GM18517 (cell line): ENCODE data around the gene SLC6A18.
"Not testable (repeated sequence)": the region's sequence is repeated elsewhere in the genome, so short reads cannot be mapped to it uniquely, and the experiment has no call there.

Source experiments
- ATAC-seq: cut with Tn5 transposase; IDR thresholded peaks from one replicate; pipeline ENCODE4 v1.9.1; 2021; ENCODE audit warnings: mild to moderate bottlenecking, moderate library complexity; ENCODE audit not compliant: unreplicated experiment

SLC6A18 gene

DNA sequence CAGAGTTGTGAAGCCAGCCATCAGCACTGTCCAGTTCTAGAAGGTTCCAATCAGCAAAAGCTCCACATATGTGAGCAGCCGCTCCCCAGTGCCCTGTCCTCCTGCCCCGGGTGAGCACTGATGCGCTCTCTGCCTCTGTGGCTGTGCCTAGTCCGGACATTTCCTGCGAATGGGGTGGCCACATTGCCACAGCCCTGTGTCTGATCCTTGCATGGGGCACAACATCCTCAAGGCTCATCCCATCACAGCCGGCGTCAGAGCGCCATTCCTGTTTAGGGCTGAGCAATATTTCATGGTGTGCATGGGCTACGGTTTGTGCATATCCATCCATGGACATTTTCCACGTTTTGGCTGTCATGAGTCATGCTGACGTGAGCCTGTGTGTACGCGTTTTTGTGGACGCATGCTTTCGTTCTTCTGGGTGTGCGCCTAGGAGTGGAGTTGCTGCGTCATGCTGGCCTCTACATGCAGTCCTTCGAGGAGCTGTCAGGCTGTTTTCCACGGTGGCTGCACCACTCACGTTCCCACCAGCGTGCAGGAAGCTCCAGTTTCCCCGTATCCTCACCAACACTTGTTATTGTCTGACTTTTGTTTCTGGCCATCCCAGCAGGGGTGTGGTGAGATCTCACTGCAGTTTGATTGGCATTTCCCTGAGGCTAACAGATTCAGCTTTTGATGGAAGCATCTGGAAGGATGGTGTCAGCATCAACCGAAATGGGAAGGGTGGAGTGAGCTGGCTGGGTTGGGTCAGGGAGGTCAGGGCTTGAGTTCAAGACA lies 9.7 kb upstream of the SLC6A18 start:
- no peak for ATAC-seq

GRCh38 chr5:1216211-1216917 lies 8.8 kb upstream of the SLC6A18 start:
- no peak for ATAC-seq

DNA sequence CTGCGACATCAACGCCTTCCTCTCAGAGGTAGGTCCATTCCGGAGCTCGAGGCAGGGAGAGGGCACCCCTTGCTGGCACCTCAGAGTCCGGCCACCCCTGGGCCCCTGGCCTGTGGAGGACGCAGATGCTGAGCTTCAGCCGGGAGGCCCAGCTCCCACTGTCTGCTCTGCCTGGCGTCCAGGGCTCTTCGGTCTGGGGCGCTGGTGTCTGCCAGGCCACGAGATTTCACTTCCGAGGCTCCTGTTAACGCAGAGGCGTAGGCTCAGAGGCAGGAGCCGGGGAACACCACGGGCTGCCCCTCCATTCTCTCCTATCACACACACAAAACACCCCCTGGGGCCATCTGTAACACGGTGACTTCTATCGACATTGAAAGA lies 8.3 kb upstream of the SLC6A18 start:
- no peak for ATAC-seq

GRCh38 chr5:1217596-1218206 lies 7.5 kb upstream of the SLC6A18 start:
- no peak for ATAC-seq

DNA sequence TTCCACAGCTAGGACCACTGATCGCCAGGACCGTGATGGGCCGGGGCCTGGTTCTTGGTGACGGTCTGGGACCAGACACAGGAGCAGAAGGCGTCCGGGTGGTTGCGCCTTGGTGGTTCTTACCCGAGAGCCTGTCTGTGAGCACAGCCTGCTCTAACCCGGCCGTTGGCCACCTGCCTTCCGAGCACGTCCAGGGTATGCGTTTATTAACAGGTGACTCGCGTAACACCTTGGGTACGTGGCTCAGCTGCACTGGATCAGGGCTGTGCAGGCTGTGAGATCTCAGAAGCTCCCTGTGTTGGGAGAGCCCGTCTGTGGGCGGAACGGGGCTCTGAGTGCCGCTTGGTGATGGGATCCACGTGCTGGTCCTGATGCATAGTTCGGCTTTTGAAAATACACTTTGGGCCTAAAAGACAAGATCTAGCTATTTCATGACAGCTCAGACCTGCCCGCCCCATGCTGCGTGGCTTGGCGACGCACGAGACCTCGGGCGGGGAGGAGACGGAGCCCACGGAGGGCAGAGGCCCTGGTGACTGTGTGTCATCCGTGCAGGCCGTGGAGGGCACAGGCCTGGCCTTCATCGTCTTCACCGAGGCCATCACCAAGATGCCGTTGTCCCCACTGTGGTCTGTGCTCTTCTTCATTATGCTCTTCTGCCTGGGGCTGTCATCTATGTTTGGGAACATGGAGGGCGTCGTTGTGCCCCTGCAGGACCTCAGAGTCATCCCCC lies 6.7 kb upstream of the SLC6A18 start:
- no peak for ATAC-seq

DNA sequence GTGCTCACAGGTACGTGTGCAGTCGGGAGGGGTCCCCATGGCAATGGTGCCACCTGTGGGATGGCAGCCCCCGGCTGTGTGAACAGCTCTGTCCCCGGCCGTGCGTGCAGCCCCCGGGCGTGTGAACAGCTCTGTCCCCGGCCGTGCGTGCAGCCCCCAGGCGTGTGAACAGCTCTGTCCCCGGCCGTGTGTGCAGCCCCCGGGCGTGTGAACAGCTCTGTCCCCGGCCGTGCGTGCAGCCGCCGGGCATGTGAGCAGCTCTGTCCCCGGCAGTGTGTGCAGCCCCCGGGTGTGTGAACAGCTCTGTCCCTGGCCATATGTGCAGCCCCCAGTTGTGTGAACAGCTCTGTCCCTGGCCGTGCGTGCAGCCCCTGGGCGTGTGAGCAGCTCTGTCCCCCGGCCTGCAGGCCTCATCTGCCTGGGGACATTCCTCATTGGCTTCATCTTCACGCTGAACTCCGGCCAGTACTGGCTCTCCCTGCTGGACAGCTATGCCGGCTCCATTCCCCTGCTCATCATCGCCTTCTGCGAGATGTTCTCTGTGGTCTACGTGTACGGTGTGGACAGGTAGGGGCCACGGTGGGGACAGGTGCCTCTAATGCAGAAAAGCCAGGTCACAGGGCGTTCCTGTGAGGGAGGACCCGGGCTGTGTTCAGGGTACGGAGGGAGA lies 5.9 kb upstream of the SLC6A18 start:
- ATAC-seq = no peak

- no peak for ATAC-seq
Measured at GRCh38 chr5:1219768-1220100, 5.4 kb upstream of the SLC6A18 start.

DNA sequence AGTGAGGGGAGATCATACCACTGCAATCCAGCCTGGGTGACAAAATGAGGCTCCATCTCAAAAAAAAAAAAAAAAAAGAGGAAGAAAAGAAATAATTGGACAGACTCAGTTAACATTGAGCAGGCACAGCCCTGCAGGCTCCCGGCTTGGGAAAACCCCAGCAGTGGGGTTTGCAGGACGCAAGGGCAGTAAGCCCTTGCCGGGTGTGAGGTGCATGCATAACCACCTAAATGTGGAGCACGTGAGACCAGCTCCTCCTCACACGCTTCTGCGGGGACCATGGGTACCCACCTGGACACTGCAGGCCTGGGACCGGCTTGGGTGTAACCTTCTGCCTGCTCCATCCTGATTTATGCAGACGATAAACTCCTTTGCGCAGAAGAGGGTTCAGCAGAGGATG lies 4.8 kb upstream of the SLC6A18 start:
- ATAC-seq = no peak

DNA sequence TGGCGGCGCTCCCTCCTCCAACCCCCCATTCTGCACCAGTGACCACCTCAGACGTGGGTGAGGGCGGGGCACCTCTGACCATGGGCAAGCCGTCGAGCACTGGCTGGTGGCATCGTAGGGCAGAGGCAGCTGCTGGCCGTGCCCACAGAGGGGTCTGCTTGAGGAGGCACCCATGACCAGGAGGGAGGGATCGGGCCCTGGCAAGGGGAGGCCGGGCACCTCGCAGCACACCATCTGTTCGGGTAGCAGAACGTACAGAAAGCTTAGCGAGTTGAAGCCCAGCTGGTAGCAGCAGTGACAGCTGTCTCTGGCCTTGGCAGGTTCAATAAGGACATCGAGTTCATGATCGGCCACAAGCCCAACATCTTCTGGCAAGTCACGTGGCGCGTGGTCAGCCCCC lies 4.3 kb upstream of the SLC6A18 start:
- no peak for ATAC-seq

GRCh38 chr5:1221721-1222120 lies 3.5 kb upstream of the SLC6A18 start:
- ATAC-seq = no peak

- ATAC-seq = no peak
Measured at GRCh38 chr5:1222147-1222546, 3.0 kb upstream of the SLC6A18 start.

DNA sequence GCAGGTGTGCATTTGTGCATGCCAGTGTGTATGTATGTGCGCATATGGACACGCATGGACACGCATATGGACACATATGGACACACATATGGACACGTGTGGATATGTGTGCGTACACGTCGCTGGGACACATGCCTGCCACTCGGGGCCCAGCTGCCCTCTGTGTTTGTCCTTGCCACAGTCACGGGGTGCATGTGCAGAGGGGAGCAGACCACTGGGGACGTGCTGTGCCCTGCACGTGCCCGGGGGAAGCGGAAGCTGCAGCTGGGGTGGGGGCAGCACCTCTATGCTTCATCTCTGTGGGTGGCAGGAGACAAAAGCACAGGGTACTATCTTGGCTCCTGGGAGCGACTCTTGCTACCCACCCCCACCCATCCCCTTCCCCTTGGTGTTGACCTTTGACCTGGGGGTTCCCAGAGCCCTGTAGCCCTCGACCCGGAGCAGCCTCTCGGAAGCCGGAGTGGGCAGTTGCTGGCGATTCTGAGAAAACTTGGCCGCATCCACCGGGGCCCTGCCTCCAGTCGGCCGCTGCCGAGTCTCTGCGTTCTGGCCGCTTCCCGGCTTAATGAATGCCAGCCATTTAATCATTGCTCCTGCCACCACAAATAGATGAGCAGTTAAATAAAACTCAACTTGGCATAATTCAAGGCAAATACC lies 2.4 kb upstream of the SLC6A18 start:
- ATAC-seq = no peak

- no peak for ATAC-seq
Measured at GRCh38 chr5:1223278-1223670, 1.9 kb upstream of the SLC6A18 start.

- no peak for ATAC-seq
Measured at GRCh38 chr5:1224631-1225030, 550 bp upstream of the SLC6A18 start.

DNA sequence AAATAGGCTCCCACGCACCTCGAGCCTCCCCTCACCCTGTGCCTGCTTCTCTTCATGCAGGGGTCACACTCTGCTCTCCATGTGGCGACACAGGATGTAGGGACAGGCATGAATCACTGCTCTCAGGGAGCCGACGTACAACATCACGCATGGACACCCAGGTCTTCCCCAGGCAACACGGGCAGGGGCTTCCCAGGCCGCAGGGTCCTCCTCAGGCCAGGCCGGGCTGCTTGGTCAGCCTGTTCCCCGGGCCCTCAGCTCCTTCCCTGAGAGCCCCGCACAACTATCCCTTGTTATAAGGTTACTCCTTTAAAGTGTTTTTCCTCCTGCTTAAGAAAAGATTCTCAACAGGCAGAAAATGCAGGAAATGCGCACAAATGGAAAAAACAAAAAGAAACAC lies 1.1 kb downstream of the SLC6A18 start:
- ATAC-seq = no peak

DNA sequence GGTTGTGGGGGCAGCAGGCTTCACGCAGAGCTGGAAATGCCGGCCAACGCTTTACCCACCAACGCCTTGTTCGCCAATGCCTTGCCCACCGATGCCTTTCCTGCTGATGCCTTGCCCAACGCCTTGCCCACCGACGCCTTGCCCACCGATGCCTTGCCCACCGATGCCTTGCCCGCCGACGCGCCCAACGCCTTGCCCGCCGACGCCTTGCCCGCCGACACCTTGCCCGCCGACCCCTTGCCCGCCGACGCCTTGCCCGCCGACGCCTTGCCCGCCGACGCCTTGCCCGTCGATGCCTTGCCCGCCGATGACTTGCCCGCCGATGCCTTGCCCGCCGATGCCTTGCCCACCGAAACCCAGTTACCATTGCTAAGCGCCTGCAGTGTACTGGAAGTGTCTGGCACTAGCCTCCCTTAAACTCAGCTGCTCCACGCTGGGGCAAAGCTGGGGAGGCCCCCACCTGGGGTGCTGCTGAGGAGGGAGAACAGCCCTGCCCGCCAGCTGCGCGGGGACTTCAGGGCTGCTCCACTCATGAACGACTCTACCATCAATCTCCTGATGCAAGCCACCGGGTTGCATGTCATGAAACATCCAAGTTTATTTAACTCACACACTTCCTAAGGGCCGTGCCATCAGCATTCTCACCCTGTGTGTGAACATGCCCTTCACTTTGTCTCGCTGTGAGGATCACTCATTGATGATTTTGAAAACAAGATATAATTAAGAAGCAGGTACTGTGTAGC lies 1.8 kb downstream of the SLC6A18 start:
- no peak for ATAC-seq

- ATAC-seq = no peak
Measured at GRCh38 chr5:1227667-1228066, 2.5 kb downstream of the SLC6A18 start.

- ATAC-seq = no peak
Measured at GRCh38 chr5:1228120-1228519, 2.9 kb downstream of the SLC6A18 start.

- not testable (repeated sequence) for ATAC-seq
Measured at GRCh38 chr5:1229023-1229422, 3.8 kb downstream of the SLC6A18 start.

DNA sequence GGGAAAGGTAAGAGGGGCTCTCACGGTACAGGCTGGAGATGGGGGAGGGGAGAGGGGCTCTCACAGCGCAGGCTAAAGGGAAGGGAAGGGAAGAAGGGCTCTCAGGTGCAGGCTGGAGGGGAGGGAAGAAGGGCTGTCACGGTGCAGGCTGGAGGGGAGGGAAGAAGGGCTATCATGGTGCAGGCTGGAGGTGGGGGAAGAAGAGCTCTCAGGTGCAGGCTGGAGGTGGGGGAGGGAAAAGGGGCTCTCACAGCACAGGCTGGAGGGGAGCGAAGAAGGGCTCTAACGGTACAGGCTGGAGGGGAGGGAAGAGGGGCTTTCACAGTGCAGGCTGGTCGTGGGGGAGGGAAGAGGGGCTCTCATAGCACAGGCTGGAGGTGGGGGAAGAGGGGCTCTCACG lies 4.6 kb downstream of the SLC6A18 start:
- no peak for ATAC-seq
